Measurements from ENCODE around the gene CTDSPL.

The CTDSPL gene

DNA sequence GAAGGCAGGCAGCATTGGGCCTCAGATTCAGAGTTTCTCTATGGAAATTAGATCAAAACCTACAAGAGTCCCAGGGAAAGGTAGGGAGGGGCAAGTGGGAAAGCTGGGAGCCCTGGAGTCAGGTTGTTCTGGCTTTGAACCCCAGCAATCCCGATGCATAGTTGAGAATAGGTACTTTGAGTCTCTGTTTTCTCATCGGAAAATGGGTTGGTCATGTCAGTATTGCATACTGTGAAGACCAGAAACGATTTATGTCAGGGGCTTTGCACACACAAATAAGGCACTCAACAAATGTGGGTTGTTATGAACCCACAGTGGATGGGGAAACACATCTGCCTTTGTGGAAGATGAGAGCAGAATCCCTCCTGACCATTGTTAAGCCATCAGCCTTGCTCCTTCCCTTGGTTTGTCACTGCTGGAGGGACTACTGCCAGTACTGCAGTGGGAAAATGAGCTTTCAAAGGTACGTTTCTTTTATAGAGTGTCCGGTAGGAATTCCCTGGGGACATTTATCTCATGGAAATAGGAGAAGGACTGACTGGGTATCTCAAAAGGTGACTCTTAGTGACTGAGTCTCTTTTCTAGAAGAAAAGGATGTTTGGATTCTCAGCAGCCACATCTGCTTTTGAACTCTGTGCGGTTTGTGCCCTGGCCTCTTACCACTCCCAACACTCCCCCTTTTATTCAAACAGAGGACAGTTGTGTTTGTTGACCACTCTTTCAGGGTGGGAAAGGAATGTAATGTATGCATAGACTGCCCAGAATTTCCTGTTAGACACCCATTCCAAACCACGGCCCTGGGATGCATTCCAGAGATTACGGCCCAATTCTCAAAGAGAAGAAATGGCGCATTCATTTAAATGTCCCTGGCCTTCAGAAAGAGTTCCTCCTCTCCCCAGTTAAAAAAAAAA, 74.3 kb downstream of the CTDSPL start:
- Histone ChIP-seq H4K91ac (ENCODE audit: low read length) (peak overlapping the region; percentile 96), H3K4me2 (ENCODE audit: low read length, poor library complexity, severe bottlenecking) (no peak overlapping the region), H2BK12ac (ENCODE audit: low read length in 2 of 2) (peak overlapping the region; percentile 51 to 87), H3K27me3 (ENCODE audit: control insufficient read depth in 1 of 2, insufficient read depth in 1 of 2, low read length in 2 of 2) (no peaks in the 10 kb centered on the region), H2BK5ac (ENCODE audit: low read depth, low read length, poor library complexity, severe bottlenecking) (peak overlapping the region; percentile 36), H3K79me1 (replicated peaks; ENCODE audit: low read length, poor library complexity, severe bottlenecking) (peaks cover 22% of the 10 kb centered on the region), H3K9ac (ENCODE audit: low read length) (no peak overlapping the region), H3K4me3 (ENCODE audit: insufficient read depth in 1 of 2, low read depth in 1 of 2, low read length in 2 of 2) (no peak overlapping the region), H3K27ac (ENCODE audit: low read length, poor library complexity, severe bottlenecking) (peak overlapping the region; percentile 88), H2BK120ac (ENCODE audit: low read depth, low read length) (peak overlapping the region; percentile 58), H3K36me3 (ENCODE audit: control insufficient read depth in 1 of 2, insufficient read depth in 2 of 2, low read depth in 1 of 2, low read length in 2 of 2) (no peaks in the 10 kb centered on the region), H3K9me3 (ENCODE audit: control insufficient read depth, low read length) (no peaks in the 10 kb centered on the region), H3K23ac (ENCODE audit: low read length in 2 of 2) (no peak overlapping the region), H2AK5ac (ENCODE audit: low read length, severe bottlenecking) (peak overlapping the region; percentile 99), H4K8ac (ENCODE audit: low read length) (peak overlapping the region; percentile 21), H3K4me1 (ENCODE audit: control insufficient read depth, insufficient read depth, low read depth, low read length) (peaks cover 10% of the 10 kb centered on the region), H3K18ac (ENCODE audit: low read depth in 1 of 2, low read length in 2 of 2) (peak overlapping the region; percentile 87 to 94), H2BK15ac (ENCODE audit: low read depth, poor library complexity, severe bottlenecking) (peak overlapping the region; percentile 96), H3K4ac (ENCODE audit: low read depth in 1 of 2, low read length in 2 of 2) (peak overlapping the region; percentile 86 to 87), H3K14ac (ENCODE audit: low read length in 2 of 2) (peak overlapping the region in 1 of 2 experiments; percentile 66), H2AFZ (ENCODE audit: low read depth, low read length) (no peak overlapping the region)
- peak; percentile 85 for DNase-seq
- 54% methylated on average over 5 of the region's 9 CpGs for WGBS

DNA sequence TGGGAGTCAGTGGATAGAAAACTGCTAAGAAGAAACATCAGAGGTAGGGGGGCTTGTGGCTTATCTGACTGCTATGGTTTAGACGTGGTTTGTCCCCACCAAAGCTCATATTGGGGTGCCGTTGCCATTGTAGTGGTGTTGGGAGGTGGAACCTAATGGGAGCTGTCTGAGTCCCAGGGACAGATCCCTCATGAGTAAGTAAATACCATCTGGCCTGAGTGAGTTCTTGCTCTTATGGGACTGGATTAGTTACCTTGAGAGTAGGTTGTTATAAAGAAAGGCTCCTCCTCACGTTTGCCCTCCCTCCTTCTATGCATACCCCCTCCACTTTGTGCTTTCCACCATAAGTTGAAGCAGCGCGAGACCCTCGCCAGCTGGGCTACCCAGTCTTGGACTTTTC, 75.5 kb downstream of the CTDSPL start:
- WGBS: 81% methylated on average over 6 of the region's 6 CpGs

GRCh38 chr3:37938011-37938410, 76.3 kb downstream of the CTDSPL start:
- H3K27me3 ChIP-seq (ENCODE audit: control insufficient read depth in 1 of 2, insufficient read depth in 1 of 2, low read length in 2 of 2): no peaks in the 10 kb centered on the region
- no peak overlapping the region for H4K91ac ChIP-seq (ENCODE audit: low read length)
- peak overlapping the region in 1 of 2 experiments; percentile 84 for H3K4ac ChIP-seq (ENCODE audit: low read depth in 1 of 2, low read length in 2 of 2)
- H3K27ac ChIP-seq (ENCODE audit: low read length, poor library complexity, severe bottlenecking): no peak overlapping the region
- no peak overlapping the region for H2AFZ ChIP-seq (ENCODE audit: low read depth, low read length)
- H2BK12ac ChIP-seq (ENCODE audit: low read length in 2 of 2): peak overlapping the region; percentile 4 to 88
- H4K8ac ChIP-seq (ENCODE audit: low read length): no peak overlapping the region
- peak overlapping the region; percentile 29 for H2BK120ac ChIP-seq (ENCODE audit: low read depth, low read length)
- 75% methylated on average over 1 of the region's 2 CpGs for WGBS
- no peak overlapping the region for H2BK5ac ChIP-seq (ENCODE audit: low read depth, low read length, poor library complexity, severe bottlenecking)
- H3K9me3 ChIP-seq (ENCODE audit: control insufficient read depth, low read length): no peaks in the 10 kb centered on the region
- H3K9ac ChIP-seq (ENCODE audit: low read length): no peak overlapping the region
- H3K79me1 ChIP-seq (replicated peaks; ENCODE audit: low read length, poor library complexity, severe bottlenecking): peaks cover 36% of the 10 kb centered on the region
- peaks cover 10% of the 10 kb centered on the region for H3K4me1 ChIP-seq (ENCODE audit: control insufficient read depth, insufficient read depth, low read depth, low read length)
- H3K14ac ChIP-seq (ENCODE audit: low read length in 2 of 2): no peak overlapping the region
- H3K23ac ChIP-seq (ENCODE audit: low read length in 2 of 2): no peak overlapping the region
- H3K18ac ChIP-seq (ENCODE audit: low read depth in 1 of 2, low read length in 2 of 2): no peak overlapping the region
- H3K4me3 ChIP-seq (ENCODE audit: insufficient read depth in 1 of 2, low read depth in 1 of 2, low read length in 2 of 2): no peak overlapping the region
- no peak overlapping the region for H2BK15ac ChIP-seq (ENCODE audit: low read depth, poor library complexity, severe bottlenecking)
- peak overlapping the region; percentile 83 for H2AK5ac ChIP-seq (ENCODE audit: low read length, severe bottlenecking)
- no peaks in the 10 kb centered on the region for H3K36me3 ChIP-seq (ENCODE audit: control insufficient read depth in 1 of 2, insufficient read depth in 2 of 2, low read depth in 1 of 2, low read length in 2 of 2)
- no peak for DNase-seq
- H3K4me2 ChIP-seq (ENCODE audit: low read length, poor library complexity, severe bottlenecking): no peak overlapping the region

More for the DNA sequence above, 75.5 kb downstream of the CTDSPL start:
- Histone ChIP-seq H2BK15ac (ENCODE audit: low read depth, poor library complexity, severe bottlenecking) (peak overlapping the region; percentile 99), H3K4me3 (ENCODE audit: insufficient read depth in 1 of 2, low read depth in 1 of 2, low read length in 2 of 2) (no peak overlapping the region), H3K18ac (ENCODE audit: low read depth in 1 of 2, low read length in 2 of 2) (peak overlapping the region; percentile 42 to 76), H3K4me2 (ENCODE audit: low read length, poor library complexity, severe bottlenecking) (no peak overlapping the region), H3K4me1 (ENCODE audit: control insufficient read depth, insufficient read depth, low read depth, low read length) (peaks cover 10% of the 10 kb centered on the region), H3K14ac (ENCODE audit: low read length in 2 of 2) (no peak overlapping the region), H3K9me3 (ENCODE audit: control insufficient read depth, low read length) (no peaks in the 10 kb centered on the region), H2BK12ac (ENCODE audit: low read length in 2 of 2) (peak overlapping the region; percentile 65 to 94), H2BK120ac (ENCODE audit: low read depth, low read length) (peak overlapping the region; percentile 29), H3K27ac (ENCODE audit: low read length, poor library complexity, severe bottlenecking) (peak overlapping the region; percentile 73), H3K4ac (ENCODE audit: low read depth in 1 of 2, low read length in 2 of 2) (peak overlapping the region; percentile 64 to 81), H3K27me3 (ENCODE audit: control insufficient read depth in 1 of 2, insufficient read depth in 1 of 2, low read length in 2 of 2) (no peaks in the 10 kb centered on the region), H4K8ac (ENCODE audit: low read length) (peak overlapping the region; percentile 55), H4K91ac (ENCODE audit: low read length) (peak overlapping the region; percentile 96), H3K36me3 (ENCODE audit: control insufficient read depth in 1 of 2, insufficient read depth in 2 of 2, low read depth in 1 of 2, low read length in 2 of 2) (no peaks in the 10 kb centered on the region), H3K9ac (ENCODE audit: low read length) (no peak overlapping the region), H2AK5ac (ENCODE audit: low read length, severe bottlenecking) (peak overlapping the region; percentile 89), H3K79me1 (replicated peaks; ENCODE audit: low read length, poor library complexity, severe bottlenecking) (peaks cover 30% of the 10 kb centered on the region), H2BK5ac (ENCODE audit: low read depth, low read length, poor library complexity, severe bottlenecking) (no peak overlapping the region), H3K23ac (ENCODE audit: low read length in 2 of 2) (no peak overlapping the region), H2AFZ (ENCODE audit: low read depth, low read length) (no peak overlapping the region)
- DNase-seq: no peak

DNA sequence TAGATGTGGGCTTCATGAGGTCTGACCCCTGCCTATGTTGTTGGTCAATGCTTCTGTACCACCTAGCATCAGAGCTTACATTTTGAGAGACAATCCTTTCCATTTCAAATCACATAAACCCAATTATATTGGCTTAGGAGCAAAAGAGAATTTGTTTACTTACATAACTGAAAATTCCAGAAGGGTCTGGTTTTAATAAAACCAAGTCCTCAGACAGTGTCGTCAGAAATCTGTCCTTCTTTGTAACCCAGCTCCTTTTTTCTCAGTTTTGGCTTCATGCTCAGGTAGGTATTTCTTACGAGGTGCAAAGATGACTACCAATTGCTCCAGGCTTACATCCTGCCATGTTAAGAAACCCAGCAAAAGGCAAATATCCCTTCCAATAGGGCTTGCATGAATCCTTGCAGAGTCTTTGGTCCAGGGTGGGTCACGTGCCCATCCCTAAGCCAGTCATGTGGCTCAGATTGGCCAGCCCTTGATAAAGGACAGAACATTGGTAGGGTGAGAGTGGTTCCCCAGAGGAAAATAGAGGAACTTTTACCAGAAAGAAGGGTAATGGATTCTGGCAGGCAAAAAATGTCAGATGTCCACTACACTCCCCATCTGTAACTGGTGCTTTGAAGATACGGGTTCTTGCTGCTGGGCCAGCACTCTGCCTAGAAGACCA, 78.7 kb downstream of the CTDSPL start:
- Histone ChIP-seq H3K9ac (ENCODE audit: low read length) (no peak overlapping the region), H3K23ac (ENCODE audit: low read length in 2 of 2) (no peak overlapping the region), H4K91ac (ENCODE audit: low read length) (peak overlapping the region; percentile 40), H4K8ac (ENCODE audit: low read length) (peak overlapping the region; percentile 85), H3K4me3 (ENCODE audit: insufficient read depth in 1 of 2, low read depth in 1 of 2, low read length in 2 of 2) (no peak overlapping the region), H3K27me3 (ENCODE audit: control insufficient read depth in 1 of 2, insufficient read depth in 1 of 2, low read length in 2 of 2) (no peaks in the 10 kb centered on the region), H3K9me3 (ENCODE audit: control insufficient read depth, low read length) (no peaks in the 10 kb centered on the region), H3K4me2 (ENCODE audit: low read length, poor library complexity, severe bottlenecking) (no peak overlapping the region), H2BK5ac (ENCODE audit: low read depth, low read length, poor library complexity, severe bottlenecking) (no peak overlapping the region), H2BK12ac (ENCODE audit: low read length in 2 of 2) (peak overlapping the region; percentile 64 to 86), H3K4ac (ENCODE audit: low read depth in 1 of 2, low read length in 2 of 2) (peak overlapping the region; percentile 4 to 27), H2BK120ac (ENCODE audit: low read depth, low read length) (peak overlapping the region; percentile 42), H3K18ac (ENCODE audit: low read depth in 1 of 2, low read length in 2 of 2) (peak overlapping the region; percentile 55 to 70), H2BK15ac (ENCODE audit: low read depth, poor library complexity, severe bottlenecking) (no peak overlapping the region), H3K36me3 (ENCODE audit: control insufficient read depth in 1 of 2, insufficient read depth in 2 of 2, low read depth in 1 of 2, low read length in 2 of 2) (no peaks in the 10 kb centered on the region), H3K4me1 (ENCODE audit: control insufficient read depth, insufficient read depth, low read depth, low read length) (peaks cover 12% of the 10 kb centered on the region), H3K14ac (ENCODE audit: low read length in 2 of 2) (no peak overlapping the region), H3K27ac (ENCODE audit: low read length, poor library complexity, severe bottlenecking) (no peak overlapping the region), H2AK5ac (ENCODE audit: low read length, severe bottlenecking) (no peak overlapping the region), H2AFZ (ENCODE audit: low read depth, low read length) (no peak overlapping the region), H3K79me1 (replicated peaks; ENCODE audit: low read length, poor library complexity, severe bottlenecking) (peaks cover 37% of the 10 kb centered on the region)
- WGBS: 98% methylated on average over 4 of the region's 4 CpGs
- no peak for DNase-seq
